Measurements from ENCODE around the gene ALKBH5.

ALKBH5 gene

DNA sequence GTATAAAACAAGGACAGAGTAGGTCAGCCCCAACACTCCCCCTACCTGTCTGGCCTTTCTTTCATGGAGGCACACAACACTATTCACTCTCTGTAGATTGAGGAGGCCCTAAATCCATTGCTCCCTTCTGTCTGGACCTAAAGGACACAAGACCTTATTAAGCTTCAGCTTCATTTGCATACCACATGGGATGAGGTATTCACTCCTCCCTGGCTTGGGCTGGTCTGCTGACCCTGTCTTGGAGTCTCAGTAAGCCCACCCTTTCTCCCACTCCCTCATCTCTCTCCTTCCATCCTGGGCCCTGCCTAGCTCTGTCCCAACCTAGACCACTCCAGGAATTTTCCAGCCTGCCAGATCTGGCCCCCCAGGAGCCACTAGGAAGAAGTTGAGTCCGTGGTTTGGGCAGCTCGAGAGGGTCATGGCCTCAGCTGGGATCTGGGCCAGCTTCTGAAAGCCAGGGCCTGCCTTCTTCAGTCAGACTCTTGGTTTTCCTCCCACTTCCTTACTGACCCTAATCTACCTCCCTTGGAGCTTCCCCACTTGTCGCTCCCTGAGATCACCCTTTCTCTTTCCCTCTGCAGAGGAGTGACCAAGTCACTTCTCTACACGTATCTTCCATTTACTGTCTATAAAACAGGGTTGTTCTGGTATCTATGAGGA, 35.3 kb downstream of the ALKBH5 start:
- in situ Hi-C loops (cut with HindIII; ENCODE audit: low pct_unique_long_range_greater_than_20kb, low sequenced_read_pairs), result no loop called here
- DNase-seq (ENCODE audit: low read depth in 1 of 2, low spot score in 1 of 2), result no peak
- no peak for TF ChIP-seq JUND (IDR thresholded peaks at IDR 0.05; ENCODE audit: low read depth)

DNA sequence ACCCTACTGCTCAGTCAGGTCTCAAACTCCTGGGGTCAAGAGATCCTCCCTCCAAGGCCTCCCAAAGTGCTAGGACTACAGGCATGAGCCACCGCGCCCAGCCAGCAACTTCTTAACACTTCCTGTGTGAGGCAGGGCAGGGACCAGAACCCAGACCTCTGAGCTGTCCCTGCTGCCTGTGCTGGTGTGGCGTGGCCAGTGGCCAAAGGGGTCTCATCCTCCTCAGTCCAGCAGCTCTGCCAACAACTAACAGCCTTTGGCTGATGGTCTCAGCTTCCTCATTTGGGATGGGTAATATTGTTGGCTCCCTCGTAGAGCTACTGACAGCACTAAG, 40.4 kb downstream of the ALKBH5 start:
- in situ Hi-C loops (cut with HindIII; ENCODE audit: low pct_unique_long_range_greater_than_20kb, low sequenced_read_pairs), result no loop called here

DNA sequence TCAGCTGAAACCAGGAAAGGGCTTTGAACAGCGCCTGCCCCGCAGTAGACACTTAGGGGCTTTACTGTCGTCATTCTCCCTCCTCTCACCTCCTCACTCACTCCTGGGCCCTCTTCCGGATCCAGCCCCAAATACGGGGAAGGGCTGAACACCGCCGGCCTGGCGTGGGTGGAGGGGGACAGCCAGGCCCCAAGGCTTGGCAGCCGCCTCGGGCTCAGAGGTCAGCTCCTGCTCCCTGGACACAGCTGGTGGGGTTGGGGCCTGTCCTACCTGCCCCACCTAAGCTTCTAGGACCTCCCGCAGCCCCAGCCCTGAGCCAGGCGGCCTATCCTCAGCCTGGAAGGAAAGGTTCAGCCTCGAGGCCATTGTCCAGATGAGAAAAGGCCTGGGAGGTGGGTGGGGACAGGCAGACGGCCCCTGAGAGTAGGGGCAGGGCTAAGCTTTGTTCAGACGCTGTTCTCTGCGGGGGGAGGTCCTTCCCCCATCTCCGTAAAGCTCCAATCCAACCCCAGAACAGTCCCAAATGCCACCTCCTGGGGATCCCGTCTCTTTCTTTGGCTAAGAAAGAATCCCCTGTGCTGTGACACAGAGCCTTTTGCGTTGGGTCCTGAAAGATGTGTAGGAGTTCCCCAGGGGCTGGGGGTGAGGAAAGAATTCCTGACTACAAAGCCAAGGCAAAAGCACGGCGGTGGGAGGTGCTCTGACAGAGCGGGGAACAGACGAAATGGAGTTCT, 40.9 kb downstream of the ALKBH5 start:
- in situ Hi-C loops (cut with HindIII; ENCODE audit: low pct_unique_long_range_greater_than_20kb, low sequenced_read_pairs), result no loop called here
- no peak for DNase-seq (ENCODE audit: low read depth in 1 of 2, low spot score in 1 of 2)

More for the DNA sequence above, 40.4 kb downstream of the ALKBH5 start:
- no peak for DNase-seq (ENCODE audit: low read depth in 1 of 2, low spot score in 1 of 2)
- TF ChIP-seq JUND (IDR thresholded peaks at IDR 0.05; ENCODE audit: low read depth), result no peak

DNA sequence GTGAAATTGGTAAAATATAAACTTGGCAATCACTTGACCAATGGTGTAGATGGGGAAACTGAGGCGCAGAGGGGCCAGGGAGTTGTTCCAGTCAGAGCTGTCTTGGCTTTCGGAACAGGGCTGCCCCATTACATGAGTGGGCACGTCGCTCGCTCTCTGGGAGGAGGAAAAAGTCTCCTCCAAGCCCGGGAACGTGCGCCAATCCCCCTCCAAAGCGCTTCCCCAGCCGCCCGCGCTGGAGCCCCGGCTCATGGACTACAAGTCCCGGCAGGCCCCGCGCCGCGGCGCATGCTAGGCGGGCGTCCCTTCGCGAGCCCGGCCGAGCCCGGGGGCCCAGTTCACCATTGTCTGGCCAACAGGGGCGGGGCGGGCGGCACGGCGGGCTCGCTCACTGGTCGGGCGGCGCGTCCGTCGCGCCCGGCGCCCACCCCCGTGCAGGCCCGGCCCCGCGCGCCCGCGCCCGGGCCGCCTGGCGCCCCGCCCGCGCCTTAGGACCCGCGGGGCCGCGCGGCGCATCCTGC, 41.6 kb downstream of the ALKBH5 start, which contains the start of gene LLGL1:
LLGL1 (plus strand) TSS at position 515 of the 521 bp plus-strand sequence. CDS start 48 bp downstream, outside the sequence.
- DNase-seq (ENCODE audit: low read depth in 1 of 2, low spot score in 1 of 2), result peak; percentile 94 to 95

More for the DNA sequence above, 40.9 kb downstream of the ALKBH5 start:
- no peak for TF ChIP-seq JUND (IDR thresholded peaks at IDR 0.05; ENCODE audit: low read depth)

DNA sequence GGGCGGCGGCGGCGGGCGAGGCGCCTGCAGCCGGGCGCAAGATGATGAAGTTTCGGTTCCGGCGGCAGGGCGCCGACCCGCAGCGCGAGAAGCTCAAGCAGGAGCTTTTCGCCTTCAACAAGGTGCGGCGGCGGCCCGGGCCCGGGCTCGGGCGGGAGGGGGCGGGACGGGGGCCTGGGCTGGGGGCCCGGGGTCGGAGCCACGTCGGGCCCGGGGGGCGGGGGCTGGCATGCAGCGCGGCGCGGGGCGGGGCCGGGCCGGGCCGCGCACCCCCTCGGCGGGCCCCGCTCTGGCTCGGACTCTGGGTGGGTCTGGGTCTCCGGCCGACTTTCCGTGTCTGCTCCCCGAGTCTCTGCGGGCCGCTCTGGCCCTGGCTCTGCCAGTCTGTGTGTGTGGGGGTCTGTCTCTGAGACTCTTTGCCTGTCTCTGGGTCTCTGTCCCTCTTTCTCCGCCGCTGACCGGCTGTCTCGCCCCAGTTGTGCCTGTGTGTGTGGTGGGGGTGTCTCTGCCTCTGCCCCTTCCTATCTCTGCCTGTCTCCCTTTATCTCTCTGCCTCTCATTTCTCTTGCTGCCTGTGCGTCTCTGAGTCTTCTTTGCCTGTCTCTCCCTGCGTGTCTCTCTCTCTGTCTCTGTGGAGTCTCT, 42.1 kb downstream of the ALKBH5 start:
- no peak for DNase-seq (ENCODE audit: low read depth in 1 of 2, low spot score in 1 of 2)
- in situ Hi-C loops (cut with HindIII; ENCODE audit: low pct_unique_long_range_greater_than_20kb, low sequenced_read_pairs), result no loop called here
- TF ChIP-seq JUND (IDR thresholded peaks at IDR 0.05; ENCODE audit: low read depth), result no peak

More for the DNA sequence above, 41.6 kb downstream of the ALKBH5 start, which contains the start of gene LLGL1:
- no peak for TF ChIP-seq JUND (IDR thresholded peaks at IDR 0.05; ENCODE audit: low read depth)
- in situ Hi-C loops (cut with HindIII; ENCODE audit: low pct_unique_long_range_greater_than_20kb, low sequenced_read_pairs), result no loop called here

DNA sequence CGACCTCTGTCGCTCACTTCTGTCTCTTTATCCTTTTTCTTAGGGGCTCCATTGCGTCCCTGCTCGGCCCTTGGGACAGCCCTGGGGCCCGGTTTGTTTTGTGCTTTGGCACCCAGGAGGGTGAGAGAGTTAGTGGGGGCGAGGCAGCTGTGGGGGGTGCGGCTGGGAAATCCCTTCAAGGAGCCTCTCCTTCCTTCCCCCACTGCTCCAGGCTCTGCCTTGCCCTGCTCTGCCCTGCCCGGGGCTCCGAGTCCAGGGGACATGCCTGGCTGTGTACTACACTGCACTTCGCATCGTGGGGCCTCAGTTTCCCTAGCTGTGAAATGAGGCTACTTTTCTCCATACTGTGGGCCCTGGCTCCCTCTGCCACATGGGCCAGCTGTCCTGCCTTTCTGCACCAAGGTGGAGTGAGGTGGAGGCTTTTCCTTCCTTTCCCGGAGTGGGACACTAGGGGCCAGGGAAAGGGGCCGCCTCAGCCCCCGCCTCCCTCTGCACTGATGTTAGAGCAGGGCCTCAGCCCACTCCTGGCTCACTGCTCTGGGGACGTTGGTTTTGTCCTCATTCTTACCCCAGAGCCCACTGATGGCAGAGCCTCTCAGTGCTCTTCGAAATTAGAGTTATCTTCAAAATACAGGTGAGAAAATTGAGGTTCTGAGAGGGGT, 42.8 kb downstream of the ALKBH5 start:
- no peak for TF ChIP-seq JUND (IDR thresholded peaks at IDR 0.05; ENCODE audit: low read depth)
- no peak for DNase-seq (ENCODE audit: low read depth in 1 of 2, low spot score in 1 of 2)
- in situ Hi-C loops (cut with HindIII; ENCODE audit: low pct_unique_long_range_greater_than_20kb, low sequenced_read_pairs), result no loop called here

DNA sequence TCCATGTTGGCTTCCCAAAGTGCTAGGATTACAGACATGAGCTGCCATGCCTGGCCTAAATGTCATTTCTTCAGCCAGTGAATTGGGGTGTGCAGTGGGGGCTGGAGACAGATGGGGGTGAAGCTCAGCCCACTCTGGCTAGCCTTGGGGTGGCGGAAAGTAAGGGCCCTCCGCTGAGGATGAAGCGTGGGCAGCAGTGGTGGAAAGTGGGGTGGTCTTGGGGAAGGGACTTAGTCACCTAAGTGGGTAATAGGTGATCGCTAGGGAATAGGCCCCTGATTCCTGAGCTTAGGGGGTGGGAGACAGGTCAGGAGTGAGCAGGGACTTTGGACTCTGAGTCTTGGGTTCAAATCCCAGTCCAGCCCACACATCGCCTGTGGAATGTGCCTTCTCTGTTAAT, 44.0 kb downstream of the ALKBH5 start:
- DNase-seq (ENCODE audit: low read depth in 1 of 2, low spot score in 1 of 2), result no peak
- in situ Hi-C loops (cut with HindIII; ENCODE audit: low pct_unique_long_range_greater_than_20kb, low sequenced_read_pairs), result no loop called here
- TF ChIP-seq JUND (IDR thresholded peaks at IDR 0.05; ENCODE audit: low read depth), result no peak

DNA sequence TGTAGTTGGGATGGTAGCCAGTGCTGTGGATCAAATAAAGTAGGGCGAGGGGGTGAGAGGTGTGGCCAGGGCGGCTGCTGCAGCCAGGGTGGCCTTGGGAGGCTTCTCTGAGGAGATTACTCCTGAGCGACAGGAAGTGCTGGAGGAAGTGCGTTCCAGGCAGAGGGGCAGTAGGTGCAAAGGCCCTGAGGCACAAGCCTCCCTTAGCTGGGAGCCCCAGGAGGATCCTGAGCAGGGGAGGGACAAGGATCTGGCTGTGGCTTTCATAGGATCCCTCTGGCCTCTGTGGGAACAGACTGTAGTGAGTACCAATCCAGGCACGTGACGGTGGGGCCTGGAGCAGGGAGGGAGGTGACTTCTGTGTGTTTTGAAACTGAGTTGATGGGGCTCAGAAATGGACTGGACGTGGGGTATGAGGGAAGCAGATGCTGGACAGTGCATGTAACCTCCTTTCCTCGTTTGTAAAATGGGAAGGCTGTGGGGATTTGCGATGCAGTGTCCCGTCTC, 44.6 kb downstream of the ALKBH5 start:
- no peak for TF ChIP-seq JUND (IDR thresholded peaks at IDR 0.05; ENCODE audit: low read depth)
- no peak for DNase-seq (ENCODE audit: low read depth in 1 of 2, low spot score in 1 of 2)
- in situ Hi-C loops (cut with HindIII; ENCODE audit: low pct_unique_long_range_greater_than_20kb, low sequenced_read_pairs), result no loop called here

DNA sequence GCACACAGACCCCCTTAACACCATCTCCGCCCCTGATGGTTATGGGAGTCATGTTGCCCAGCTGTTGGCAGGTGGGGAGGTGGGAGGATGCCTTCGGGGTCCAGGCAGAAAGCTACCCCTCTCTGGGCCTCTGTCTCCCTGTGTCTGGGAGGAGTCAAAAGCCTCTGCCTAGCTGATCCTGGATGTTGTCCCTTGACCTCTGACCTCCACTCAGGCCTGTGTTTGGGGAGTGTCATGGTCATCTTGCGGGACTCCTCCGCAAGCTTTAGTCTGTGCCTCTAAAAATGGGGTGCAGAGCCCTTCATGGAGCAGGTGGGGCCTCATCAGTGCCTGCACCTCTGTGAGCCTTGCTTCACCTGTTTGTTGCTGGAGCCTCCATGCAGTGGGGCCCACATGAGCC, 45.6 kb downstream of the ALKBH5 start:
- DNase-seq (ENCODE audit: low read depth in 1 of 2, low spot score in 1 of 2), result no peak
- no peak for TF ChIP-seq JUND (IDR thresholded peaks at IDR 0.05; ENCODE audit: low read depth)
- in situ Hi-C loops (cut with HindIII; ENCODE audit: low pct_unique_long_range_greater_than_20kb, low sequenced_read_pairs), result no loop called here

DNA sequence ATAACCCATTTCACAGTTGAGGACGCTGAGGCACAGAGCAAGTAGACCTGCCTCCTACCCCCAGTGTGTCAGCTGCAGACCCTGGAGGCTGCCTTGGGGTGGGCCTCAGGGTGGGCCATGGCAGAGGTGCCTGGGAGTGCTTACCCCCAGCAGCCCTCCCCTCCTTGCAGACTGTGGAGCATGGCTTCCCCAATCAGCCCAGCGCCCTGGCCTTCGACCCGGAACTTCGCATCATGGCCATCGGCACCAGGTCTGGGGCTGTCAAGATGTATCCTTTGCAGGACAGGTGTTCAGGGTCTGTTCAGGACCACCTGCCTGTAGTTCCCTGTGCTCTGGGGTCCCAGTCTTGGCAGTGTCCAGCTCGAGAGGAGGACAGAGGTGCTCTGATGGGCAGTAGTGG, 46.1 kb downstream of the ALKBH5 start:
- no peak for TF ChIP-seq JUND (IDR thresholded peaks at IDR 0.05; ENCODE audit: low read depth)
- DNase-seq (ENCODE audit: low read depth in 1 of 2, low spot score in 1 of 2), result no peak
- in situ Hi-C loops (cut with HindIII; ENCODE audit: low pct_unique_long_range_greater_than_20kb, low sequenced_read_pairs), result no loop called here

DNA sequence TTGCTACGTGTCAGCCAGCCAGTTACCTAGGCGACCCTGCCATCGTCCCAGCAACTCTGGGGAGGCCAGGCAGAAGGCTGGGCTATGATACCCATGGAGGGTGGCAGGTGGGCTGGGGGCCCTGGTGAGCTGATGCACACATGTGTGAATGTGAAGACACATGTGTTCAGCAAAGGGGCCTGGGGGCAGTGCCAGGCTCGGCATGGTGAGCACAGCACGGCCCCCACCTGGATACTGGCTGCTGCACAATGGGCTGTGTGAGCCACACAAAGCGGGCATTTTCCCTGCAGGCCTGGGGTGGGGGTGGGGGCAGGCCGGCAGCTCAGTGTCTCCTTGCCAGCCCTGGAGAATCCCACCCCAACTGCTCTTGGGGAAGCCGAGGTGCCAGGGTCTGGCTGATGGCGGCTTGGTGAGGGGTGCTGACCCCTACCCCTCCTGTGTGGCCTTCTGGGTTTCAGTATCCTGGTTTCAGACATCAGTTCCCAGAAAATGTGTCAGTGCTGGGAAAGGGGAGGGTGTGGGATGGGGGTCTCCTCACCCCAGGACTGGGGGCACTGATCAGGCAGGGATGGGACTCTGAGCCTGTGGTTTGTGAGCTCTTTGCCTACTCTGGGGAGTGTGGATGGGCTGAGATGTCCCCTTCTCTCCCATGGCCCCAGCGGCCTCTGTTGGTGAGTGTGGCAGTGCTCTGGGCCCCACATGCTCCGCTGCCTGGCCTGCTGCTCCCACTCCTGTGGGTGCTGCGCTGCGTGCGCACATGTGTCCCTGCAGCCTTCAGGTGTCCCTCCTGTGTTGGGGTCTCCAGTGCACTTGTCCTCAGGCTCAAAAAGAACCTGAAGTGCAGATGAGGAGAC, 46.9 kb downstream of the ALKBH5 start:
- DNase-seq (ENCODE audit: low read depth in 1 of 2, low spot score in 1 of 2), result no peak
- TF ChIP-seq JUND (IDR thresholded peaks at IDR 0.05; ENCODE audit: low read depth), result no peak
- in situ Hi-C loops (cut with HindIII; ENCODE audit: low pct_unique_long_range_greater_than_20kb, low sequenced_read_pairs), result no loop called here

Measured in T47D (cell line).